Right cardiac atrium (tissue), 5 donors: ENCODE data around the gene CDKAL1. TPM values are rescaled to one million over a fixed set of nuclear protein-coding genes. Genes with fewer than 3 reads are reported as not detected.

ENCODE experiments used
- ATAC-seq, 2 donors: fragments of 200-7000 bp; cut with Tn5 transposase; one replicate each; pipeline versions ENCODE4 v1.8.0 to v1.9.1; 2020; ENCODE audit warnings: moderate library complexity in 2 of 2, mild to moderate bottlenecking in 1 of 2
- DNase-seq, 3 donors: peaks; one replicate each; pipeline ENCODE4 v3.0.0-alpha.2; 2020
- H3K27ac ChIP-seq: one replicate; pipeline ENCODE4 v1.5.1; 2013; ENCODE audit warnings: mild to moderate bottlenecking, low read length, control low read depth, moderate library complexity
- H3K27me3 ChIP-seq: one replicate; pipeline ENCODE4 v1.6.1; 2013; ENCODE audit not compliant: control insufficient read depth, insufficient read depth
- H3K4me1 ChIP-seq: one replicate; pipeline ENCODE4 v1.6.1; 2013; ENCODE audit warnings: low read length; ENCODE audit not compliant: control insufficient read depth, insufficient read depth
- H3K4me3 ChIP-seq: one replicate; pipeline ENCODE4 v1.5.1; 2013; ENCODE audit warnings: low read length, control low read depth
- H3K9me3 ChIP-seq: one replicate; pipeline ENCODE4 v1.6.1; 2013; ENCODE audit warnings: low read length; ENCODE audit not compliant: control insufficient read depth
- WGBS: extraction: QIAGEN DNeasy Blood & Tissue Kit; methylation state at CpG from one replicate; pipeline ENCODE4 v1.1.7; 2013; 5-methylcytosine and 5-hydroxymethylcytosine counted together
- intact Hi-C, 4 donors: fragments of 100-400 bp; cut with DNase I; formaldehyde crosslinking; loops; one replicate each; pipeline versions ENCODE4 v1.11.0 to v1.14.0; 2022 to 2023
- polyA plus RNA-seq: library from polyadenylated mRNA; stranded (reverse); fragments of 200-250 nt; gene quantifications from one replicate; pipeline ENCODE4 v1.2.3, GENCODE V29; 2013
- total RNA-seq, 4 donors: library from RNA; stranded (reverse); fragmentation: NEBNext Ultra II Directional; extraction: Animal tissue kit (Norgen Biotek cat#: 25700); gene quantifications; one replicate each; pipeline ENCODE4 v1.2.1, GENCODE V29; 2021
- donor health status: healthy with polysubstance abuse.
- donor health status: DM: no; HTN: yes; CAD: no.
- donor health status: DM: no; HTN: no; CAD: no.
- donor health status: DM: no; HTN: yes; CAD: no; lungs with severe emphysema.
- donor health status: DM: yes; HTN: yes; CAD: no.

Gene CDKAL1
- total and polyA plus RNA-seq, 5 donors = 3.6 to 11.5 (median 10.8) TPM

DNA sequence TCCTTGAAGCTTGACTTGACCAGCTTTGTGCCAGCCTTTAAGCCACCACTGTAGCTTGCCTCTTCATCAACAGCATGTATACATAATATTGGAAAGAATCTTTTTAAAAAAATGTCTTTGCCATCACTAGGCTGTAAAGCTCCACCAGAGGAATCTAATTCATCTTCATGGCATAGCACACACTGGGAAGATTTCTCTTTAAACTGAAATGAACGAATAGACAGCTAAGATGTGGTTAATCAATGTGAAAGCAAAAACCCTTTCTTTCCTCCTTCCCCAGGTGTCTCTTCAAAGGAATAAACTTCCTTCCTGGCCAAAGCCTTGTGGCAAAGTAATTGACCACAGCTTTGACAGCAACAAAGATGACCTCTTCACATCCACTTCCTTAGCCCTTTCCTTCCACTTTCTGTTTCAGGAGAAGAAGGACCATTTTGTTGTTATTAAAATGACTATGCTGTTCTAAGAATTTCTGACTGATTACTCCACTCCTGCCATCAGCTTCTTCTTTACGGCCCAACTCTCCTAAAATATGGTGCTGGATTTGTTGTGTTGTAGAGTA is 630.6 kb downstream of the CDKAL1 start:
- 51% methylated on average over 2 of the region's 2 CpGs for WGBS
- ATAC-seq = no peak
- Histone ChIP-seq H3K27ac (no peak overlapping the region), H3K4me1 (peaks cover 2% of the 10 kb centered on the region), H3K27me3 (no peaks in the 10 kb centered on the region), H3K9me3 (no peaks in the 10 kb centered on the region), H3K4me3 (no peak overlapping the region)
- DNase-seq = no peak
- intact Hi-C loops = no loop called here

DNA sequence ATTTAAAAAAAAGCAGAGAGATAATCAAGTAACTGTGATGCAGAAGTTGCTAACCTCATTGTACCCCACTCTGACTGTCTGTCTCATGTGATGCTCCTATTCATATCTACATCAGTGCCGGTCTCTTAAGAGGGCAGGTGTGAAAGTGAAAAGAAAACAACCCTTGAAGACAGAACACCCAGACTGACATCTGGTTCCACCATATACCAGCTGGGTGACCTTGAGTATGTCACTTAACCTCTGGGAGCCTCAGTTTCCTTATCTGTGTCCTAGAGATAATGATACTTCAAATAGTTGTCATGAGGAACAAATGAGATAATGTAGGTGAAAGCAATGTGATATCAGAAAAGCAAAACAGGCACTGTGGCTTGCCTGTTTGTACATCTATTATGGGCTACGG is 632.5 kb downstream of the CDKAL1 start:
- H3K27me3 ChIP-seq = no peaks in the 10 kb centered on the region
- no peak overlapping the region for H3K4me3 ChIP-seq
- peaks cover 2% of the 10 kb centered on the region for H3K4me1 ChIP-seq
- H3K27ac ChIP-seq = no peak overlapping the region
- DNase-seq (no peak), ATAC-seq (peak; percentile 85 to 89)
- intact Hi-C loops = no loop called here
- no peaks in the 10 kb centered on the region for H3K9me3 ChIP-seq
- WGBS = 71% methylated on average over 2 of the region's 2 CpGs

DNA sequence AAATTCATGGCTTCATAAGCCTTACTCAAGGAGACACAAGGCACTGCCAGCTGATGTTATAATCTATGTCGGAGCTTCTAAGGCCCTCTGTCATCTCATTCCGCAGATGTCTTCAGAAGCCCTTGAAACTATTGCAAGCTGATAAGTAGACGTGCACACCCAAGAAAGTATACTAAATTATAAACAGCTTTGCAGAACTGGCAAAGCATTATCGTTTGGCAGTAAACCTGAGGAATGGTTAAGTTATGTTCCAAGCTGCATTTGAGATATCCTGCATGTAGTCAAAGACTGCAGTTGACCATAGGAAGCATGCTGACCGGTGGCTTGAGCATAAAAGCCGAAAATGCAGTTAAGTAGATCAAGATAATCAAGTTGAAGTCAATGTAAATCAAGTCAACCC is 633.5 kb downstream of the CDKAL1 start:
- intact Hi-C loops = no loop called here
- Histone ChIP-seq H3K4me1 (peaks cover 2% of the 10 kb centered on the region), H3K27ac (no peak overlapping the region), H3K27me3 (no peaks in the 10 kb centered on the region), H3K4me3 (no peak overlapping the region), H3K9me3 (no peaks in the 10 kb centered on the region)
- 47% methylated on average over 6 of the region's 6 CpGs for WGBS
- no peak for ATAC-seq
- DNase-seq = no peak

DNA sequence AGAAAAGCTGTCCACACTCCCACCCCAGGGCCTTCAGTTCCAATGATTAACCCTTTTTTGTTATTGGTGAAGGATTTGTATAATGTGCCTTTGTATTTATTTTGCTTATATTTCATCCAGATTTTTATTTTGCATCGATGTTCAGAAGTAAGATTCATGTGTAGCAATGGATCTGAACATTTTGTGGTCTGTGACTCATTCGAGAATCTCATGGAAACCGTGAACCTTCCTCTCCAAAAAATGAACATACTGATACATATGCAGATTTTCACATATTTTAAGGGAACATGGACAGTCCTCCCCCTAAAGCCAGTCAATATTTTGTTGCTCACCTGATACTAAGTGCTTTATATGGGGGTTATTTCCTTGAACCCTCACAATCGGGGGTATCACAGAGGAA is 637.5 kb downstream of the CDKAL1 start:
- no peak for ATAC-seq
- DNase-seq = no peak
- H3K27me3 ChIP-seq = no peaks in the 10 kb centered on the region
- no peak overlapping the region for H3K27ac ChIP-seq
- peaks cover 2% of the 10 kb centered on the region for H3K4me1 ChIP-seq
- no peak overlapping the region for H3K4me3 ChIP-seq
- intact Hi-C loops = no loop called here
- WGBS = 95% methylated on average over 4 of the region's 4 CpGs
- H3K9me3 ChIP-seq = no peaks in the 10 kb centered on the region

DNA sequence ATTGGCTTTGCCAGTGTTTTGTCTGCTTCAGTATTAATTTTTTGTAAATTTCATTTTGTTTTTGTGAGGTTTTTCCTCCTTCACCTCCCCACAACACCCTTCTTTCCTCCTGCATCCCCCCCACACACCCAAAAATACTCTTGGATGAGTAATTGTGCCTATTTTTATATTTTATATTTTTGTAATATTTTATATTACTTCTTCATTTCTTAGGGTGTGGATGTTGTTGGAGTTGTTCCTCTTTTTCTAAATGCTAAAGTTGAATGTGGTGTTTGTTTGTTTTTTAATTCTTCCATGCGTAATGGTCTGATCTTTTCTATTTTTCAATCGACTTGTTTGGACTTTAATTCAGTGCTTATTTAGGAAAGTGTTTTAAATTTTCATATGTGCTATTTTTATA is 638.8 kb downstream of the CDKAL1 start:
- no peak for DNase-seq
- no peak for ATAC-seq
- Histone ChIP-seq H3K27ac (no peak overlapping the region), H3K27me3 (no peaks in the 10 kb centered on the region), H3K4me1 (peaks cover under 1% of the 10 kb centered on the region), H3K4me3 (no peak overlapping the region), H3K9me3 (no peaks in the 10 kb centered on the region)
- WGBS = 90% methylated on average over 2 of the region's 2 CpGs
- intact Hi-C loops = no loop called here

DNA sequence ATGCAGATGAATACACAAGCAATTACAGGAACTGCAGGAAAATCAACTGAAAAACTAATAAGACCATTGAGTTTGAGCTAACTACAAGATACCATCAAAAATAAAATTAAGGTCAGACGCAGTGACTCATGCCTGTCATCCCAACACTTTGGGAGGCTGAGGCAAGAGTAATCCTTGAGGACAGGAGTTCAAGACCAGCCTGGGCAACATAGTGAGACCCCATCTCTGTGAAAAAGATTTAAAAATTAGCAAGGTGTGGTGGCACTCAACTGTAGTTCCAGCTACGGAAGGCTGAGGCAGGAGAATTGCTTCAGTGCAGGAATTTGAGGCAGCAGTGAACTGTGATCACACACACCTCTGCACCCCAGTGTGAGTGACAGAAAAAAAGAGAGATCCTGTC is 639.4 kb downstream of the CDKAL1 start:
- no peak for ATAC-seq
- no peak for DNase-seq
- WGBS = 97% methylated on average over 2 of the region's 2 CpGs
- no peak overlapping the region for H3K27ac ChIP-seq
- H3K4me1 ChIP-seq = no peaks in the 10 kb centered on the region
- H3K9me3 ChIP-seq = no peaks in the 10 kb centered on the region
- intact Hi-C loops = no loop called here
- no peak overlapping the region for H3K4me3 ChIP-seq
- H3K27me3 ChIP-seq = no peaks in the 10 kb centered on the region

DNA sequence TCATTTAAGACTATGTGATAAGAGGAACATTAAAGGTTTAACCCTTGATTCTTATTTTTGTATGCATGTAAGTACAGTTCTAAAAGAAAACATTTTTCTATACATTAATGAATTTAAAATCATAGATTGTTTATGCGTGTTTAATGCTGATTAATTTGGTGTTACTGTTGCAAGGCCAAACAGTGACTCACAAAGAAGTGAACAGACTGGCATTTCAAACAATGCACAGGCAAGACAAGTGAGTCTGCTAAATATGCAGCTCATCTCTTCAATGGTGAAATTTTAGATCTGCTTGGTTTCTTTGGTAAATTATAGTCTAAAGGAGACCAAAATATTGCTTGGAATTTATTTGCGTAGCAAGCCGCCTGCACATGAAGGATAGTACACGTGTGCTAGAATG is 641.9 kb downstream of the CDKAL1 start:
- no peaks in the 10 kb centered on the region for H3K9me3 ChIP-seq
- no peaks in the 10 kb centered on the region for H3K27me3 ChIP-seq
- 97% methylated on average over 4 of the region's 4 CpGs for WGBS
- H3K27ac ChIP-seq = no peak overlapping the region
- ATAC-seq (no peak), DNase-seq (no peak)
- no peaks in the 10 kb centered on the region for H3K4me1 ChIP-seq
- intact Hi-C loops = no loop called here
- H3K4me3 ChIP-seq = no peak overlapping the region

DNA sequence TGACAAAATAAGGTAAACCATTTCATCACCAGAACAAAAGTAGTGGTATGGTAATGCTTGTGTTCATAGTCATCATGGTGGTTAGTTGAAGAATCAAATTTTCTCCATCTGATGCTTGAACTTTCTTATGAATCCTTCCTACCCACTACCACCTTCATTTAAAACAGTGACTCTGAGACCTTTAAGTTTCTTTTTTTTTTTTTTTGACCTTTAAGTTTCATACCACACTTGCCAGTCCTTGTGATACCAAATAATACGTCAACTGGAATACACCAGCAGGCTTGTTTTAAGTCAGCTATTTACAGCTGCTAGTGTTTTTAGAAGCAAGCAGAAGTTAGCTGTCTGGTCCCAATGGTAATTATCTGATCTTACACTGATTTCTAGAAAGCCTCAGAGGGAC is 645.9 kb downstream of the CDKAL1 start:
- Histone ChIP-seq H3K27me3 (no peaks in the 10 kb centered on the region), H3K4me1 (no peaks in the 10 kb centered on the region), H3K4me3 (no peak overlapping the region), H3K9me3 (no peaks in the 10 kb centered on the region), H3K27ac (no peak overlapping the region)
- intact Hi-C loops = no loop called here
- no peak for DNase-seq
- 80% methylated on average over 1 of the region's 1 CpG for WGBS
- no peak for ATAC-seq

DNA sequence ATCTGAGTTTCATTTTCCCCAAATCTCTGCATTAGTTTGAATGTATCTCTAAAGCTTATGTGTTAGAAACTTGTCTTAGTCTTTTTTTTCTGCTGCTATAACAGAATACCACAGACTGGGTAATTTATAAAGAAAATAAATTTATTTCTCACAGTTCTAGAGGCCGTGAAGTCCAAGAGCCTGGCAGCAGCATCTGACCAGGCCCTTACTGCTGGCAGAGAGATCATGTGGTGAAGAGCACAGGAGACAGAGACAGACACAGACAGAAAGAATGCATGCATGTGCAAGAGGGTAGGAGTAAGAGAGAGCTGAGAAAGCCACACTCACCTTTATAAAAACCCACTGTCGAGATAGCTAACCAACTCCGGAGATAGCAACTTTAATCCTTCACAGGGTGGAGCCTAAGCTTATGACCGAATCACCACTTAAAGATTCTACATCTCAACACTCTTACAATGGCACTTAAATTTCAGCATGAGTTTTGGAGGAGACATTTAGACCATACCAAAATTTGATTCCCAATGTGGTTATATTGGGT is 646.6 kb downstream of the CDKAL1 start:
- intact Hi-C loops = no loop called here
- 97% methylated on average over 4 of the region's 4 CpGs for WGBS
- H3K27ac ChIP-seq = no peak overlapping the region
- H3K4me1 ChIP-seq = no peaks in the 10 kb centered on the region
- DNase-seq (no peak), ATAC-seq (no peak)
- no peaks in the 10 kb centered on the region for H3K27me3 ChIP-seq
- no peaks in the 10 kb centered on the region for H3K9me3 ChIP-seq
- no peak overlapping the region for H3K4me3 ChIP-seq

DNA sequence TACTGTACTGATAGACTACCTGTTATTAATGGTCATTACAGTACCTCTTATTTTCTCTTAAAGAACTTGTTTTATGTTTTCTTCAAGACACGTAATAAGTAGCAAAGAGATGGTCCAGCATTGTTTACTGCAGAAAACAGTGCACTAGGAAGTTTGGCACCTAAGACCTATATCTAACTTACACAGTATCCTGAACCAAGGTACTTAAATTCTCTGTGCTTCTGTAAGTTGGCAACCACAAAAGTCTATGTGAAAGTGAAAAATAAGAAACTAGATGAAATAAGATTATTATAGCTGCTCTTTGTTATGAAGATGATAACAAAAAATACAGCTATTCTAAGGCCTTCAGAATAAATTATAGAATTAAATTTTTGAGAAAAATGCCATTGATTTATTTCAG is 647.6 kb downstream of the CDKAL1 start:
- Histone ChIP-seq H3K27me3 (no peaks in the 10 kb centered on the region), H3K27ac (no peak overlapping the region), H3K4me3 (no peak overlapping the region), H3K9me3 (no peaks in the 10 kb centered on the region), H3K4me1 (no peaks in the 10 kb centered on the region)
- ATAC-seq (no peak), DNase-seq (no peak)
- intact Hi-C loops = no loop called here
- 95% methylated on average over 1 of the region's 1 CpG for WGBS

DNA sequence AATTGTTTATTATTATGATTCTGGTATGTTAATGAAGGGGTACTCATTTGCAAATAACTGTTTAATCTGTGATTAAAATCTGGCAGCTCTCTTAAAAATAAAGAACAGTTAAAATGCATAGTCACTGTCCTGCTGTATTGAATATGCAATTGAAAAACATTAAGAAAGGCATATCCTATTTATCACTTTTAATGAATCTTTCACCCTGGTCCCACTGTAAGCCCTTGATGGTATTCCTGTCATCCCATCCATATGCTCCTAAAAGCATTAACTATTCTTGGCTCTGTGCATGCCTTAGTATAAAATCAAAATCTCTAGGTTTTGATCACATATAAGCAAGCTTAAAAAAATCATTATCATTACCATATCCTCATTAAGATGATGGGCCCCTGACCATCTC is 648.3 kb downstream of the CDKAL1 start:
- no peak overlapping the region for H3K4me3 ChIP-seq
- H3K4me1 ChIP-seq = no peaks in the 10 kb centered on the region
- H3K9me3 ChIP-seq = no peaks in the 10 kb centered on the region
- no peak overlapping the region for H3K27ac ChIP-seq
- intact Hi-C loops = no loop called here
- no peak for ATAC-seq
- no peaks in the 10 kb centered on the region for H3K27me3 ChIP-seq
- no peak for DNase-seq

DNA sequence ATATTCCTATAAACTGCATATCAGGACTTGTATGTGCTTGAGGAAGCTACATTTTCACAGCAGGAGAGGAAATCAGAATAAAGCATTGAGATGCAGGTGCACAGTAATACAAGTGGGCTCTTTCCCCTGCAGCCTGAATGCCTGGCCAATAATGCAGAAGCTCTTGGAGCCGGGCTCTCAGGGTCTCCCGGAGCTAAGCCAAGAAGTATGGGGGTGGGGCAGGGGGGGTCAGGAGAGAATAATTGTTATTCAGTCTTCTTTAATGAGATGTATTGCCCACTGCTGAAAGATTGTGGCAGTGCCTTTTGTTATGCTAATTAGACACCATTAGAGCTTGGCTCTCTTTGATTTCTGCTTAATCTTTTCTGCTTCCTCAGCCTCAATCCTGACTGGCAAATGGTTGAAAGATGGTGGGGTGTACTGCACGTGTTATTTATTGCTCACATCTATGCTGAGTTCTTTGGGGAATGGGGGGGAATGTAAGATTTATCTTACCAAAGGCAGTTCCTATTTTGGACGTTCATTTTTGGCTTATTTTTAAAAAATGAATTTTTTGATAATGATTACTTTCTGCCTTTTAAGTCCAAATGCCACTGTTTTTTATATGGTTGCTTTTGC is 651.7 kb downstream of the CDKAL1 start:
- WGBS = 50% methylated on average over 4 of the region's 4 CpGs

More for the DNA sequence above, 651.7 kb downstream of the CDKAL1 start:
- H3K4me1 ChIP-seq = no peaks in the 10 kb centered on the region
- no peak overlapping the region for H3K27ac ChIP-seq
- H3K9me3 ChIP-seq = no peaks in the 10 kb centered on the region
- intact Hi-C loops = no loop called here
- DNase-seq = no peak
- no peak for ATAC-seq
- no peak overlapping the region for H3K4me3 ChIP-seq
- H3K27me3 ChIP-seq = no peaks in the 10 kb centered on the region
